HG03108 (cell line): ENCODE measurements around the gene PROSER3.

ENCODE experiments used
- ATAC-seq: cut with Tn5 transposase; IDR thresholded peaks from one replicate; pipeline ENCODE4 v1.9.1; 2021; ENCODE audit warnings: moderate library complexity; ENCODE audit not compliant: unreplicated experiment

PROSER3 gene

DNA sequence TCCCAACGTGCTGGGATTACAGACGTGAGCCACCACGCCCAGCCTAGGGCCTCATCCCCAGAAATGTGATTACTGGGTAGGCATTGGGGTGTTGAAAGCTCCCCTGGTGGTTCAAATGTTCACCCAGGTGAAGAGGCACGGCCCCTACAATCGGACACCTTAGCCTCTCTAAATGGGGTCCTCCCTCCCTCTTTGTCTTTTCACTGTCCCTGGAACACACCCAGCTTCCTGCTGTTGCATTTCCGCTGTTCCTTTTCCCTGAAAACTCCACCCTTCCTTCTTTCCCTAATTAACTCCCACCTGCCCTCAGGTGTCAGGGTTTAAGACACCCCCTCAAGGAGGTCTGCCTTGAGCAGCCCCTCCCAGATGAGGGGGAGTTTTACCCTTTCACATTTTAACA, 58.3 kb downstream of the PROSER3 start:
- no peak for ATAC-seq

DNA sequence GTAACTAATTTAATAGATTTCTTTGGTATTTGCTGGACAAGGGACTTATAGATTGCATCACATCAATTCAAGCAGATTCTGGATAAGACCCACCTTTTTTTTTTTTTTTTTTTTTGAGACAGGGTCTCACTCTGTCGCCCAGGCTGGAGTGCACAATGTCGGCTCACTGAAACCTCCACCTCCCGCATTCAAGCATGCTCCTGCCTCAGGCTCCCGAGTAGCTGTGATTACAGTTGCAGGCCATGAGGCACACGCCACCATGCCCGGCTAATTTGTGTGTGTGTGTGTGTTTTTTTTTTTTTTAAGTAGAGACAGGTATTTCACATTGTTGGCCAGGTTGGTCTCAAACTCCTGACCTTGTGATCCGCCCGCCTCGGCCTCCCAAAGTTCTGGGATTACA, 58.9 kb downstream of the PROSER3 start:
- ATAC-seq = no peak

GRCh38 chr19:35818445-35818844, 60.5 kb downstream of the PROSER3 start:
- ATAC-seq = no peak
